Umbilical cord (tissue), 2 donors: ENCODE measurements around the gene SPIRE1. TPM values are rescaled to one million over a fixed set of nuclear protein-coding genes. Genes with fewer than 3 reads are reported as not detected.
"Not testable (repeated sequence)": the region's sequence is repeated elsewhere in the genome, so short reads cannot be mapped to it uniquely, and the experiment has no call there.

Experiments
- DNase-seq: peaks from one replicate; pipeline ENCODE4 v3.0.0-alpha.2; 2015; ENCODE audit warnings: low spot score
- total RNA-seq: library from RNA; depleted of rRNA; stranded (reverse); fragments of >200 nt; gene quantifications from one replicate; pipeline ENCODE4 v1.2.3, GENCODE V29; 2014; ENCODE audit warnings: low replicate concordance; ENCODE audit not compliant: insufficient read depth

SPIRE1 gene
- total RNA-seq, 1 donor from 2014 or later = 22.1 TPM

- no peak for DNase-seq
These were observed 166.1 kb downstream of the SPIRE1 start for GRCh38 chr18:12491611-12492435.

- DNase-seq = no peak
These were observed 172.3 kb downstream of the SPIRE1 start for GRCh38 chr18:12485479-12486105.

- not testable (repeated sequence) for DNase-seq
These were observed 176.0 kb downstream of the SPIRE1 start for GRCh38 chr18:12481915-12482314.

GRCh38 chr18:12479982-12480381 lies 177.9 kb downstream of the SPIRE1 start:
- no peak for DNase-seq

GRCh38 chr18:12479536-12479935 lies 178.4 kb downstream of the SPIRE1 start:
- no peak for DNase-seq

- no peak for DNase-seq
These were observed 179.4 kb downstream of the SPIRE1 start for GRCh38 chr18:12478269-12479047.

- no peak for DNase-seq
These were observed 180.3 kb downstream of the SPIRE1 start for GRCh38 chr18:12477606-12478005.

- peak; percentile 34 for DNase-seq
These were observed 181.0 kb downstream of the SPIRE1 start for GRCh38 chr18:12476955-12477354.

- DNase-seq = peak; percentile 12
These were observed 183.0 kb downstream of the SPIRE1 start for GRCh38 chr18:12474876-12475275.

- no peak for DNase-seq
These were observed 183.8 kb downstream of the SPIRE1 start for GRCh38 chr18:12474146-12474545.

GRCh38 chr18:12470382-12471075 lies 187.4 kb downstream of the SPIRE1 start:
- peak; percentile 96 for DNase-seq

- peak; percentile 51 for DNase-seq
These were observed 189.5 kb downstream of the SPIRE1 start for GRCh38 chr18:12468445-12468844.

- DNase-seq = no peak
These were observed 193.2 kb downstream of the SPIRE1 start for GRCh38 chr18:12464731-12465130.

- no peak for DNase-seq
These were observed 194.7 kb downstream of the SPIRE1 start for GRCh38 chr18:12463191-12463590.

GRCh38 chr18:12462242-12462641 lies 195.7 kb downstream of the SPIRE1 start:
- DNase-seq = no peak

GRCh38 chr18:12461326-12461725 lies 196.6 kb downstream of the SPIRE1 start:
- no peak for DNase-seq

GRCh38 chr18:12460874-12461273 lies 197.0 kb downstream of the SPIRE1 start:
- peak; percentile 65 for DNase-seq

GRCh38 chr18:12458771-12459170 lies 199.1 kb downstream of the SPIRE1 start:
- no peak for DNase-seq

GRCh38 chr18:12456441-12456840 lies 201.5 kb downstream of the SPIRE1 start:
- no peak for DNase-seq

GRCh38 chr18:12455496-12455895 lies 202.4 kb downstream of the SPIRE1 start:
- no peak for DNase-seq

GRCh38 chr18:12452784-12453183 lies 205.1 kb downstream of the SPIRE1 start:
- DNase-seq = no peak

GRCh38 chr18:12451428-12451827 lies 206.5 kb downstream of the SPIRE1 start:
- DNase-seq = no peak
